ENCODE measurements around the gene UBALD1. TPM values are rescaled to one million over a fixed set of nuclear protein-coding genes. Genes with fewer than 3 reads are reported as not detected.

The UBALD1 gene
- polyA plus RNA-seq, 3 donors = 2.2 to 19.2 (median 2.8) TPM

- Histone ChIP-seq H4K20me1 (ENCODE audit: insufficient read depth, low read length) (peaks cover 64% of the 10 kb centered on the region), H3K36me3 (replicated peaks in 1 of 2; ENCODE audit: control insufficient read depth in 1 of 2, insufficient read depth in 2 of 2, low read length in 2 of 2) (peaks cover 17 to 24% of the 10 kb centered on the region in 2 donors), H2AFZ (ENCODE audit: insufficient read depth, low read depth, low read length, poor library complexity, severe bottlenecking) (no peak overlapping the region), H3K9ac (ENCODE audit: insufficient read depth, low read length, poor library complexity, severe bottlenecking) (no peak overlapping the region), H3K79me2 (ENCODE audit: insufficient read depth, low read length) (peaks cover 51% of the 10 kb centered on the region), H3K4me3 (replicated peaks in 1 of 3; ENCODE audit: low read depth in 2 of 3, low read length in 3 of 3) (peak overlapping the region in 1 of 3 experiments; percentile 76), H3K9me3 (replicated peaks in 1 of 2; ENCODE audit: control insufficient read depth in 1 of 2, insufficient read depth in 1 of 2, low read length in 2 of 2) (no peaks in the 10 kb centered on the region), H3K27ac (ENCODE audit: low read depth in 1 of 2, low read length in 2 of 2) (no peak overlapping the region), H3K4me1 (ENCODE audit: control insufficient read depth in 1 of 2, insufficient read depth in 2 of 2, low read length in 2 of 2) (peaks cover 47 to 53% of the 10 kb centered on the region in 2 donors), H3K4me2 (replicated peaks; ENCODE audit: extremely low read depth, low read length, poor library complexity, severe bottlenecking) (peak overlapping the region; percentile 96), H3K27me3 (ENCODE audit: control insufficient read depth in 2 of 2, insufficient read depth in 2 of 2, low read length in 2 of 2) (no peaks in the 10 kb centered on the region)
- Mint-ChIP-seq H3K4me3 (no peak overlapping the region), H3K9me3 (peaks cover 0 to 1% (median 0%) of the 10 kb centered on the region in 7 donors), H3K4me1 (peaks cover 44% of the 10 kb centered on the region), H3K36me3 (peaks cover 6 to 22% of the 10 kb centered on the region in 2 donors), H3K27ac (peak overlapping the region in 1 of 7 donors; percentile 69), H3K27me3 (ENCODE audit: low read depth in 3 of 3) (peaks cover 0 to 1% (median 0%) of the 10 kb centered on the region in 3 donors)
- intact Hi-C loops (cut with micrococcal nuclease) = loop anchor here in 1 of 2 donors (5.0 to 10.0 kb wide), 2 partner anchors 40 to 98 kb away; no protein-coding TSS in a partner anchor
- WGBS (ENCODE audit: insufficient coverage) = 68% methylated on average over 3 of the region's 7 CpGs
- no peak for DNase-seq
- TF ChIP-seq, protein P1, sequence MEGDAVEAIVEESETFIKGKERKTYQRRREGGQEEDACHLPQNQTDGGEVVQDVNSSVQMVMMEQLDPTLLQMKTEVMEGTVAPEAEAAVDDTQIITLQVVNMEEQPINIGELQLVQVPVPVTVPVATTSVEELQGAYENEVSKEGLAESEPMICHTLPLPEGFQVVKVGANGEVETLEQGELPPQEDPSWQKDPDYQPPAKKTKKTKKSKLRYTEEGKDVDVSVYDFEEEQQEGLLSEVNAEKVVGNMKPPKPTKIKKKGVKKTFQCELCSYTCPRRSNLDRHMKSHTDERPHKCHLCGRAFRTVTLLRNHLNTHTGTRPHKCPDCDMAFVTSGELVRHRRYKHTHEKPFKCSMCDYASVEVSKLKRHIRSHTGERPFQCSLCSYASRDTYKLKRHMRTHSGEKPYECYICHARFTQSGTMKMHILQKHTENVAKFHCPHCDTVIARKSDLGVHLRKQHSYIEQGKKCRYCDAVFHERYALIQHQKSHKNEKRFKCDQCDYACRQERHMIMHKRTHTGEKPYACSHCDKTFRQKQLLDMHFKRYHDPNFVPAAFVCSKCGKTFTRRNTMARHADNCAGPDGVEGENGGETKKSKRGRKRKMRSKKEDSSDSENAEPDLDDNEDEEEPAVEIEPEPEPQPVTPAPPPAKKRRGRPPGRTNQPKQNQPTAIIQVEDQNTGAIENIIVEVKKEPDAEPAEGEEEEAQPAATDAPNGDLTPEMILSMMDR (IDR thresholded peaks at IDR 0.05) = no peak
Observed at GRCh38 chr16:4612474-4612931, 2.2 kb downstream of the UBALD1 start.

- no peak overlapping the region for H2AFZ ChIP-seq (ENCODE audit: insufficient read depth, low read depth, low read length, poor library complexity, severe bottlenecking)
- peaks cover 9 to 29% of the 10 kb centered on the region in 2 donors for H3K36me3 Mint-ChIP-seq
- no peaks in the 10 kb centered on the region for H3K9me3 ChIP-seq (replicated peaks in 1 of 2; ENCODE audit: control insufficient read depth in 1 of 2, insufficient read depth in 1 of 2, low read length in 2 of 2)
- H3K9me3 Mint-ChIP-seq = peaks cover 0 to 1% (median 0%) of the 10 kb centered on the region in 7 donors
- no peak overlapping the region for H3K4me3 Mint-ChIP-seq
- H3K4me2 ChIP-seq (replicated peaks; ENCODE audit: extremely low read depth, low read length, poor library complexity, severe bottlenecking) = peak overlapping the region; percentile 21
- H3K4me3 ChIP-seq (replicated peaks in 1 of 3; ENCODE audit: low read depth in 2 of 3, low read length in 3 of 3) = no peak overlapping the region
- peak overlapping the region in 2 of 7 donors; percentile 76 to 84 for H3K27ac Mint-ChIP-seq
- TF ChIP-seq, protein P1 (IDR thresholded peaks at IDR 0.05) = no peak
- peaks cover 39 to 46% of the 10 kb centered on the region in 2 donors for H3K4me1 ChIP-seq (ENCODE audit: control insufficient read depth in 1 of 2, insufficient read depth in 2 of 2, low read length in 2 of 2)
- peak overlapping the region in 1 of 2 donors; percentile 20 for H3K27ac ChIP-seq (ENCODE audit: low read depth in 1 of 2, low read length in 2 of 2)
- 76% methylated on average over 17 of the region's 22 CpGs for WGBS (ENCODE audit: insufficient coverage)
- peaks cover 51% of the 10 kb centered on the region for H3K79me2 ChIP-seq (ENCODE audit: insufficient read depth, low read length)
- H3K4me1 Mint-ChIP-seq = peaks cover 38% of the 10 kb centered on the region
- H3K36me3 ChIP-seq (replicated peaks in 1 of 2; ENCODE audit: control insufficient read depth in 1 of 2, insufficient read depth in 2 of 2, low read length in 2 of 2) = peaks cover 23 to 27% of the 10 kb centered on the region in 2 donors
- H4K20me1 ChIP-seq (ENCODE audit: insufficient read depth, low read length) = peaks cover 66% of the 10 kb centered on the region
- DNase-seq = no peak
- no peaks in the 10 kb centered on the region for H3K27me3 ChIP-seq (ENCODE audit: control insufficient read depth in 2 of 2, insufficient read depth in 2 of 2, low read length in 2 of 2)
- H3K27me3 Mint-ChIP-seq (ENCODE audit: low read depth in 3 of 3) = peaks cover 0 to 1% (median 0%) of the 10 kb centered on the region in 3 donors
- intact Hi-C loops (cut with micrococcal nuclease) = loop anchor here in 1 of 2 donors (5.0 to 10.0 kb wide), 2 partner anchors 41 to 97 kb away; no protein-coding TSS in a partner anchor
- H3K9ac ChIP-seq (ENCODE audit: insufficient read depth, low read length, poor library complexity, severe bottlenecking) = no peak overlapping the region
Observed at GRCh38 chr16:4611337-4612021, 3.2 kb downstream of the UBALD1 start.

Measured in CD14-positive monocyte (primary cell).